Smooth muscle cell (in vitro differentiated cells): ENCODE data around the gene ANAPC1. TPM values are rescaled to one million over a fixed set of nuclear protein-coding genes. Genes with fewer than 3 reads are reported as not detected.
"Not testable (repeated sequence)": the region's sequence is repeated elsewhere in the genome, so short reads cannot be mapped to it uniquely, and the experiment has no call there.

ENCODE experiments used
- DNase-seq: peaks from one replicate; lab custom pipeline; 2025; ENCODE audit not compliant: unreplicated experiment; lab: John Stamatoyannopoulos, UW
- H2AFZ ChIP-seq: fragments of 200-600 bp; sonication (generic); 2 replicates; pipeline ENCODE4 v1.6.0; 2016; ENCODE audit warnings: antibody characterized with exemption, low read depth, mild to moderate bottlenecking
- H3F3A ChIP-seq: fragments of 200-600 bp; sonication (generic); 2 replicates; pipeline ENCODE4 v1.6.0; 2017; ENCODE audit warnings: antibody characterized with exemption, low read depth
- H3K27ac ChIP-seq: fragments of 200-600 bp; sonication (generic); 2 replicates; pipeline ENCODE4 v1.5.1; 2016; ENCODE audit warnings: low read depth, mild to moderate bottlenecking
- H3K27me3 ChIP-seq: fragments of 200-600 bp; sonication (generic); 2 replicates; pipeline ENCODE4 v1.6.1; 2016; ENCODE audit warnings: low read depth, mild to moderate bottlenecking
- H3K36me3 ChIP-seq: fragments of 200-600 bp; sonication (generic); 2 replicates; pipeline ENCODE4 v1.5.1; 2016; ENCODE audit warnings: low read depth
- H3K4me1 ChIP-seq: fragments of 200-600 bp; sonication (generic); 2 replicates; pipeline ENCODE4 v1.5.1; 2016; ENCODE audit warnings: low read depth
- H3K4me2 ChIP-seq: fragments of 200-600 bp; sonication (generic); 2 replicates; pipeline ENCODE4 v1.6.0; 2016; ENCODE audit warnings: mild to moderate bottlenecking
- H3K4me3 ChIP-seq: fragments of 200-600 bp; sonication (generic); 2 replicates; pipeline ENCODE4 v1.5.1; 2016; ENCODE audit warnings: mild to moderate bottlenecking
- H3K79me2 ChIP-seq: fragments of 200-600 bp; sonication (generic); 2 replicates; pipeline ENCODE4 v1.6.0; 2016; ENCODE audit warnings: low read depth, mild to moderate bottlenecking
- H3K9ac ChIP-seq: fragments of 200-600 bp; sonication (generic); 2 replicates; pipeline ENCODE4 v1.6.0; 2016; ENCODE audit warnings: low read depth
- H3K9me3 ChIP-seq: fragments of 200-600 bp; sonication (generic); replicated peaks from 2 replicates; pipeline ENCODE4 v1.5.1; 2016; ENCODE audit warnings: low read depth
- H4K20me1 ChIP-seq: fragments of 200-600 bp; sonication (generic); 2 replicates; pipeline ENCODE4 v1.6.0; 2016; ENCODE audit warnings: low read depth
- WGBS: methylation state at CpG from one replicate; pipeline ENCODE4 v1.1.7; 2016; ENCODE audit warnings: low lambda C conversion rate; 5-methylcytosine and 5-hydroxymethylcytosine counted together
- polyA plus RNA-seq: library from polyadenylated mRNA; unstranded; fragments of >200 nt; fragmentation: Nextera tagmentation; extraction: Ambion mirVana; gene quantifications from 2 replicates; pipeline ENCODE4 v1.2.1, GENCODE V29; 2016
- total RNA-seq: library from RNA; depleted of rRNA; stranded (reverse); fragments of >200 nt; gene quantifications from 2 replicates; pipeline ENCODE4 v1.2.3, GENCODE V29; 2014
- TF ChIP-seq, protein P1 (sequence below): fragments of 200-600 bp; sonication (generic); IDR thresholded peaks from 2 replicates; pipeline ENCODE4 v1.5.1; 2017; ENCODE audit warnings: borderline replicate concordance, mild to moderate bottlenecking, antibody characterized with exemption; ENCODE audit not compliant: insufficient read depth, poor library complexity, severe bottlenecking

The ANAPC1 gene
- total and polyA plus RNA-seq, 2 experiments from 2014 or later: 8.4 to 39.7 TPM

DNA sequence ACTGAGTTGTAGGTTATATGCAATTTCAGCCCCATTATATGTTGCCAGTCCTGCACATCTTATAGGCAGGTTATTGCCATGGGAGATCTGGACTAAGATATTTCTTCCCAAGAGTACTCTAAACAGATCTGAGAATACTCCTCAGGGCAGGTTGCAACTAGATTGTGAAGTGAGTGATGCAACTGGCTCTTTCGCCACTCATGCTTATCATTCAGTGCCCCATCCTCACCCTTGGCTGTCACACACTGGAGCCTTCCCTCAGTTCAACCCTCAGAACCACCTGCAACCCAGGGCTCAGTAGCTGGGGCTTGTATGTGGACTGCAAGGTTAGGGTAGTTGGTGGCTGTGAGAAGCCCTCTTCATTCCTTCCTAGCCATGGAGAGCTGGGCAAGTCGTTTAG lies 28.6 kb upstream of the ANAPC1 start:
- H3K9ac ChIP-seq: no peak overlapping the region
- H3K27me3 ChIP-seq: no peaks in the 10 kb centered on the region
- no peak overlapping the region for H3K27ac ChIP-seq
- no peaks in the 10 kb centered on the region for H3F3A ChIP-seq
- H3K79me2 ChIP-seq: peaks cover 70% of the 10 kb centered on the region
- no peaks in the 10 kb centered on the region for H3K9me3 ChIP-seq
- no peak overlapping the region for H3K4me2 ChIP-seq
- H3K4me1 ChIP-seq: peaks cover 22% of the 10 kb centered on the region
- TF ChIP-seq, protein P1, sequence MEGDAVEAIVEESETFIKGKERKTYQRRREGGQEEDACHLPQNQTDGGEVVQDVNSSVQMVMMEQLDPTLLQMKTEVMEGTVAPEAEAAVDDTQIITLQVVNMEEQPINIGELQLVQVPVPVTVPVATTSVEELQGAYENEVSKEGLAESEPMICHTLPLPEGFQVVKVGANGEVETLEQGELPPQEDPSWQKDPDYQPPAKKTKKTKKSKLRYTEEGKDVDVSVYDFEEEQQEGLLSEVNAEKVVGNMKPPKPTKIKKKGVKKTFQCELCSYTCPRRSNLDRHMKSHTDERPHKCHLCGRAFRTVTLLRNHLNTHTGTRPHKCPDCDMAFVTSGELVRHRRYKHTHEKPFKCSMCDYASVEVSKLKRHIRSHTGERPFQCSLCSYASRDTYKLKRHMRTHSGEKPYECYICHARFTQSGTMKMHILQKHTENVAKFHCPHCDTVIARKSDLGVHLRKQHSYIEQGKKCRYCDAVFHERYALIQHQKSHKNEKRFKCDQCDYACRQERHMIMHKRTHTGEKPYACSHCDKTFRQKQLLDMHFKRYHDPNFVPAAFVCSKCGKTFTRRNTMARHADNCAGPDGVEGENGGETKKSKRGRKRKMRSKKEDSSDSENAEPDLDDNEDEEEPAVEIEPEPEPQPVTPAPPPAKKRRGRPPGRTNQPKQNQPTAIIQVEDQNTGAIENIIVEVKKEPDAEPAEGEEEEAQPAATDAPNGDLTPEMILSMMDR: no peak
- 85% methylated on average over 2 of the region's 2 CpGs for WGBS
- no peak overlapping the region for H2AFZ ChIP-seq
- no peak overlapping the region for H3K4me3 ChIP-seq
- no peaks in the 10 kb centered on the region for H4K20me1 ChIP-seq
- no peak for DNase-seq
- H3K36me3 ChIP-seq: no peaks in the 10 kb centered on the region

DNA sequence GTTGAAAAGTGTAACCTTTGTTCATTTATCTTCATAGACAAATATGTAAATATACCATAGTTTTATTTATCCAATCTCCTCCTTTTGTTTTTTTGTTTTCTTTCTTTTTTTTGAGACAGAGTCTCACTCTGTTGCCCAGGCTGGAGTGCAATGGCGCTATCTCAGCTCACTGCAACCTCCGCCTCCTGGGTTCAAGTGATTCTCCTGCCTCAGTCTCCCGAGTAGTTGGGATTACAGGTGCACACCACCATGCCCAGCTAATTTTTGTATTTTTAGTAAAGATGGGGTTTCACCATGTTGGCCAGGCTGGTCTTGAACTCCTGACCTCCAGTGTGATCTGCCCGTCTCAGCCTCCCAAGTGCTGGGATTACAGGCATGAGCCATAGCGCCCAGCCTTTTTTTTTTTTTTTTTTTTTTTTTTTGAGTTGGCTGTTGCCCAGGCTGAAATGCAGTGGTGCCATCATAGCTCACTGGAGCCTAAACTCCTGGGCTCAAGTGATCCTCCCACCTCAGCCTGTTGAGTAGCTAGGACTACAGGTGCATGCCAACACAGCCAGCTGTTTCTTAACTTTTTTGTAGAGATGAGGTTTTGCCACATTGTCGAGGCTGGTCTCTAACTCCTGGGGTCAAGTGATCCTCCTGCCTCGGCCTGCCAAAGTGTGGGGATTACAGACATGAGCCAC lies 27.4 kb upstream of the ANAPC1 start:
- not testable (repeated sequence) for H3K36me3 ChIP-seq, H3K9me3 ChIP-seq, H4K20me1 ChIP-seq, DNase-seq, H3K27ac ChIP-seq, H3K27me3 ChIP-seq, H3K9ac ChIP-seq, H2AFZ ChIP-seq, H3K4me3 ChIP-seq, H3F3A ChIP-seq, H3K4me2 ChIP-seq
- Histone ChIP-seq H3K4me1 (peaks cover 26% of the 10 kb centered on the region), H3K79me2 (peaks cover 68% of the 10 kb centered on the region)
- 95% methylated on average over 7 of the region's 7 CpGs for WGBS

DNA sequence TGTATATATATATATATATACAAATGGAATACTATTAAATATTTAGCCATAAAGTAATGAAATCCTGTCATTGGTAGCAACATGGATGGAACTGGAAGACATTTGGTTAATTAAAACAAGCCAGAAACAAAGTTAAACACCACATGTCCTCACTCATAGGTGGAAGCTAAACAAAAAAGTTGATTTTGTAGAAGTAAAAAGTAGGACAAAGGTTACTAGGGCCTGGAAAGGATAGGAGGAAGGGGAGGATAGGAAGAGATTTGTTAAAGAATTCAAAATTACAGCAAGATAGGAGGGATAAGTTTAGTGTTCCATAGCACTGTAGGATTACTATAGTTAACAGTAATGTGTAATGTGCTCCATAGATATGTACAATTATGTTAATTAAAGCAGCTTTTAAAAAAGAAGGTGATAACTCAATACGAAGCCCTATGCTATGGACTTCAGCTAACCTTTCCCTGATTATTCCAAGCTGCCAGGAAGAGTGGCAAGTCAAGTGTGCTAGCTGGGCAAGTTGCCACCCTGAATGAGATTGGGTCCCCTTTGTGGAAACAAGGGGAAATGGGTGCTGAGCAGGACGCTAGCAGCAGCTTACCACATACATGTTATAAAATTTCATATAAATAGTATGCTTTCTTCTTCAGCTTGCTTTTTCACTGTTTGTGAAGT lies 26.8 kb upstream of the ANAPC1 start:
- no peak overlapping the region for H2AFZ ChIP-seq
- H3K36me3 ChIP-seq: no peaks in the 10 kb centered on the region
- H3K9me3 ChIP-seq: no peaks in the 10 kb centered on the region
- DNase-seq: no peak
- no peak overlapping the region for H3K4me3 ChIP-seq
- 84% methylated on average over 2 of the region's 2 CpGs for WGBS
- peaks cover 63% of the 10 kb centered on the region for H3K79me2 ChIP-seq
- H4K20me1 ChIP-seq: no peaks in the 10 kb centered on the region
- TF ChIP-seq, protein P1: no peak
- no peak overlapping the region for H3K4me2 ChIP-seq
- H3F3A ChIP-seq: no peaks in the 10 kb centered on the region
- peak overlapping the region; percentile 11 for H3K27ac ChIP-seq
- no peaks in the 10 kb centered on the region for H3K27me3 ChIP-seq
- H3K4me1 ChIP-seq: peaks cover 33% of the 10 kb centered on the region
- no peak overlapping the region for H3K9ac ChIP-seq

DNA sequence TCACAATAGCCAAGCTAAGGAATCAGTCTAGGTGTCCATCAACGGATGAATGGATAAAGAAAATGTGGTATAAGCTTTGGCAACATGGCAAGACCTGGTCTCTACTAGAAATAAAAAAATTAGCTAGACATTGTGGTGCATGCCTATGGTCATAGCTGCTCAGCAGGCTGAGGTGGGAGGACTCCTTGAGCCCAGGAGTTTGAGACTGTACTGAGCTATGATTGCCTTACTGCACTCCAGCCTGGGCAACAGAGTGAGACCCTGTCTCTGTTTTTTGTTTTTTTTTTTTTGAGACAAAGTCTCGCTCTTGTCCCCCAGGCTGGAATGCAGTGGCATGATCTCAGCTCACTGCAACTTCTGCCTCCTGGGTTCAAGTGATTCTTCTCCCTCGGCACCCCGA lies 26.0 kb upstream of the ANAPC1 start:
- not testable (repeated sequence) for H3K4me3 ChIP-seq, H3F3A ChIP-seq, H3K27me3 ChIP-seq, DNase-seq, H3K9me3 ChIP-seq, H4K20me1 ChIP-seq, H3K36me3 ChIP-seq, H3K9ac ChIP-seq, H2AFZ ChIP-seq
- H3K79me2 ChIP-seq: peaks cover 58% of the 10 kb centered on the region
- 85% methylated on average over 3 of the region's 4 CpGs for WGBS
- peak overlapping the region; percentile 66 for H3K4me2 ChIP-seq
- peak overlapping the region; percentile 46 for H3K27ac ChIP-seq
- peaks cover 36% of the 10 kb centered on the region for H3K4me1 ChIP-seq
